BE2C (cell line): ENCODE data around the gene ESYT2.

ENCODE experiments used
- DNase-seq: peaks from one replicate; pipeline ENCODE4 v3.0.0-alpha.2; 2020
- H3K27me3 ChIP-seq: fragments of 250-450 bp; sonication (Bioruptor Pico); 2 replicates; pipeline ENCODE4 v1.5.1; 2020; ENCODE audit warnings: mild to moderate bottlenecking
- H3K36me3 ChIP-seq: fragments of 250-450 bp; sonication (Bioruptor Pico); 2 replicates; pipeline ENCODE4 v1.5.1; 2020; ENCODE audit warnings: mild to moderate bottlenecking
- H3K4me1 ChIP-seq: fragments of 250-450 bp; sonication (Bioruptor Pico); 2 replicates; pipeline ENCODE4 v1.5.1; 2020
- H3K4me3 ChIP-seq: 2 replicates; pipeline ENCODE4 v1.5.1; 2011; ENCODE audit warnings: low read depth, low read length
- H3K9me3 ChIP-seq: fragments of 250-450 bp; sonication (Bioruptor Pico); 2 replicates; pipeline ENCODE4 v1.5.1; 2020
- CTCF ChIP-seq: IDR thresholded peaks from 2 replicates; pipeline ENCODE4 v1.5.1; 2012; ENCODE audit warnings: mild to moderate bottlenecking, low read depth, low read length

Gene ESYT2

GRCh38 chr7:158795272-158795671 is 34.0 kb downstream of the ESYT2 start:
- Histone ChIP-seq H3K27me3 (no peaks in the 10 kb centered on the region), H3K9me3 (no peaks in the 10 kb centered on the region), H3K4me3 (no peak overlapping the region), H3K4me1 (no peaks in the 10 kb centered on the region), H3K36me3 (no peaks in the 10 kb centered on the region)
- DNase-seq, result no peak
- no peak for TF ChIP-seq CTCF

- Histone ChIP-seq H3K4me3 (no peak overlapping the region), H3K36me3 (no peaks in the 10 kb centered on the region), H3K9me3 (no peaks in the 10 kb centered on the region), H3K27me3 (no peaks in the 10 kb centered on the region), H3K4me1 (no peaks in the 10 kb centered on the region)
- no peak for TF ChIP-seq CTCF
- DNase-seq, result no peak
Measured at GRCh38 chr7:158791107-158791506, 38.2 kb downstream of the ESYT2 start.

GRCh38 chr7:158789842-158790241 is 39.5 kb downstream of the ESYT2 start:
- no peaks in the 10 kb centered on the region for H3K9me3 ChIP-seq
- H3K27me3 ChIP-seq, result no peaks in the 10 kb centered on the region

GRCh38 chr7:158786898-158787297 is 42.4 kb downstream of the ESYT2 start:
- H3K36me3 ChIP-seq, result no peaks in the 10 kb centered on the region

More at GRCh38 chr7:158789842-158790241, 39.5 kb downstream of the ESYT2 start:
- Histone ChIP-seq H3K4me3 (no peak overlapping the region), H3K4me1 (no peaks in the 10 kb centered on the region), H3K36me3 (no peaks in the 10 kb centered on the region)
- DNase-seq, result no peak
- TF ChIP-seq CTCF, result no peak

GRCh38 chr7:158784270-158784669 is 45.0 kb downstream of the ESYT2 start:
- Histone ChIP-seq H3K9me3 (no peaks in the 10 kb centered on the region), H3K4me1 (no peaks in the 10 kb centered on the region), H3K36me3 (peaks cover 5% of the 10 kb centered on the region; the same call in 1 of the 2 replicates), H3K4me3 (no peak overlapping the region), H3K27me3 (no peaks in the 10 kb centered on the region)
- DNase-seq, result no peak
- TF ChIP-seq CTCF, result no peak

More at GRCh38 chr7:158786898-158787297, 42.4 kb downstream of the ESYT2 start:
- no peaks in the 10 kb centered on the region for H3K4me1 ChIP-seq
- DNase-seq, result no peak
- no peaks in the 10 kb centered on the region for H3K9me3 ChIP-seq
- H3K4me3 ChIP-seq, result no peak overlapping the region
- no peak for TF ChIP-seq CTCF
- no peaks in the 10 kb centered on the region for H3K27me3 ChIP-seq

GRCh38 chr7:158783595-158783994 is 45.7 kb downstream of the ESYT2 start:
- H3K4me1 ChIP-seq, result no peaks in the 10 kb centered on the region
- no peaks in the 10 kb centered on the region for H3K27me3 ChIP-seq
- no peak for TF ChIP-seq CTCF
- no peaks in the 10 kb centered on the region for H3K9me3 ChIP-seq
- DNase-seq, result no peak
- peaks cover 5% of the 10 kb centered on the region; the same call in 1 of the 2 replicates for H3K36me3 ChIP-seq
- no peak overlapping the region for H3K4me3 ChIP-seq
